K562 (cell line): ENCODE results near the gene AVPI1. TPM values are rescaled to one million over a fixed set of nuclear protein-coding genes. Genes with fewer than 3 reads are reported as not detected.
A peak's percentile ranks its signal among the peaks of the same experiment; 100 is the strongest.

Experiments used
- ATF7 ChIP-seq: fragments of 450-650 bp; IDR thresholded peaks from 2 replicates; pipeline ENCODE4 v1.7.1; 2014; ENCODE audit warnings: mild to moderate bottlenecking, moderate library complexity
- CCNT2 ChIP-seq: IDR thresholded peaks from 2 replicates; pipeline ENCODE4 v1.6.1; 2011; ENCODE audit warnings: borderline replicate concordance, low read depth, mild to moderate bottlenecking, moderate library complexity, mixed read lengths, low read length; ENCODE audit not compliant: insufficient read length; ENCODE audit errors: extremely low read depth
- COPS2 ChIP-seq: fragments of 450-650 bp; conservative IDR thresholded peaks from 2 replicates; pipeline ENCODE4 v1.6.1; 2016; ENCODE audit warnings: mild to moderate bottlenecking, moderate library complexity
- CREM ChIP-seq: IDR thresholded peaks from 2 replicates; pipeline ENCODE4 v1.6.1; 2014; ENCODE audit warnings: antibody characterized with exemption, low read depth
- FOSL1 ChIP-seq: fragments of 200-800 bp; sonication (Bioruptor generic); conservative IDR thresholded peaks from 2 replicates; pipeline ENCODE4 v1.6.1; 2016; ENCODE audit warnings: missing genetic modification characterization, missing compliant biosample characterization
- FOXK2 ChIP-seq, 2 experiments: fragments of 450-650 bp; IDR thresholded peaks in 1 of 2; conservative IDR thresholded peaks in 1 of 2; 2 replicates each; pipeline ENCODE4 v1.6.1; 2016; ENCODE audit warnings: low read depth in 2 of 2, mild to moderate bottlenecking in 1 of 2
- KLF16 ChIP-seq: IDR thresholded peaks from 2 replicates; pipeline ENCODE4 v1.6.1; 2016; ENCODE audit warnings: antibody characterized with exemption
- MAFF ChIP-seq: IDR thresholded peaks from 2 replicates; pipeline ENCODE4 v1.6.1; 2012; ENCODE audit warnings: low read length, improper control_type of control experiment
- MEIS2 ChIP-seq: fragments of 450-650 bp; IDR thresholded peaks from 2 replicates; pipeline ENCODE4 v1.6.1; 2014; ENCODE audit warnings: mild to moderate bottlenecking; ENCODE audit not compliant: partially characterized antibody
- MTA2 ChIP-seq: fragments of 450-650 bp; IDR thresholded peaks from 2 replicates; pipeline ENCODE4 v1.6.1; 2016; ENCODE audit warnings: low read depth
- NCOA4 ChIP-seq: fragments of 450-650 bp; IDR thresholded peaks from 2 replicates; pipeline ENCODE4 v1.6.1; 2018; ENCODE audit warnings: mild to moderate bottlenecking; ENCODE audit not compliant: partially characterized antibody
- NR2C1 ChIP-seq, 2 experiments: fragments of 450-650 bp; IDR thresholded peaks; 2 replicates each; pipeline ENCODE4 v1.6.1; 2017; ENCODE audit warnings: mild to moderate bottlenecking in 2 of 2, antibody characterized with exemption in 1 of 2, inconsistent platforms in 1 of 2, missing compliant biosample characterization in 1 of 2, missing genetic modification characterization in 1 of 2
- NRF1 ChIP-seq, 2 experiments: fragments of 450-650 bp; IDR thresholded peaks in 1 of 2; conservative IDR thresholded peaks in 1 of 2; 2 replicates each; pipeline ENCODE4 v1.6.1; 2014; ENCODE audit warnings: mild to moderate bottlenecking in 2 of 2
- PCBP2 ChIP-seq: fragments of 200-400 bp; formaldehyde crosslinking; IDR thresholded peaks from 2 replicates; pipeline ENCODE4 v1.6.1; 2018; ENCODE audit warnings: low read length, low read depth, mild to moderate bottlenecking, moderate library complexity; ENCODE audit not compliant: poor library complexity, severe bottlenecking
- PPARD ChIP-seq: fragments of 250-450 bp; sonication (Bioruptor Pico); IDR thresholded peaks from 2 replicates; pipeline ENCODE4 v1.8.0; 2022; ENCODE audit warnings: inconsistent platforms, mild to moderate bottlenecking, moderate library complexity
- RBM25 ChIP-seq: fragments of 200-400 bp; formaldehyde crosslinking; IDR thresholded peaks from 2 replicates; pipeline ENCODE4 v1.6.1; 2018; ENCODE audit warnings: low read length, low read depth, moderate library complexity; ENCODE audit not compliant: severe bottlenecking
- SOX6 ChIP-seq: fragments of 450-650 bp; IDR thresholded peaks from 2 replicates; pipeline ENCODE4 v1.6.1; 2014; ENCODE audit warnings: mild to moderate bottlenecking
- SPI1 ChIP-seq: IDR thresholded peaks from 2 replicates; pipeline ENCODE4 v1.6.1; 2011; ENCODE audit warnings: low read depth, low read length, control low read depth, borderline replicate concordance
- STAT5A ChIP-seq: IDR thresholded peaks from 2 replicates; pipeline ENCODE4 v1.6.1; 2012; ENCODE audit warnings: low read length, inconsistent platforms, borderline replicate concordance
- TBL1XR1 ChIP-seq, 2 experiments: IDR thresholded peaks; 2 replicates each; pipeline ENCODE4 v1.6.1; 2012; ENCODE audit warnings: improper control_type of control experiment in 2 of 2, low read length in 2 of 2, mild to moderate bottlenecking in 1 of 2
- ZBTB2 ChIP-seq: fragments of 450-650 bp; IDR thresholded peaks from 2 replicates; pipeline ENCODE4 v1.6.1; 2016; ENCODE audit warnings: antibody characterized with exemption
- ZFP36 ChIP-seq: fragments of 150-350 bp; IDR thresholded peaks from 2 replicates; pipeline ENCODE4 v1.6.1; 2018; ENCODE audit warnings: low read length, low read depth; ENCODE audit not compliant: partially characterized antibody
- ZNF512 ChIP-seq: IDR thresholded peaks from 2 replicates; pipeline ENCODE4 v1.6.1; 2016; ENCODE audit warnings: missing genetic modification characterization, missing compliant biosample characterization
- ZNF639 ChIP-seq, 2 experiments: fragments of 200-800 bp in 1 of 2; sonication (Bioruptor generic) in 1 of 2; sonication (generic) in 1 of 2; formaldehyde crosslinking in 1 of 2; IDR thresholded peaks in 1 of 2; conservative IDR thresholded peaks in 1 of 2; 2 replicates each; pipeline versions ENCODE4 v1.5.0 to v1.6.1; 2016 to 2020; ENCODE audit warnings: missing compliant biosample characterization in 1 of 2, missing genetic modification characterization in 1 of 2, missing genetic modification reagents in 1 of 2
- ZSCAN32 ChIP-seq: fragments of 450-650 bp; formaldehyde crosslinking; IDR thresholded peaks from 2 replicates; pipeline ENCODE4 v1.4.0; 2020; ENCODE audit warnings: mild to moderate bottlenecking, moderate library complexity
- polyA plus RNA-seq, 8 experiments: library from polyadenylated mRNA; depleted of rRNA in 4 of 8; stranded (reverse) in 5 of 8; unstranded in 3 of 8; fragments of >200 nt; fragmentation: Nextera tagmentation in 2 of 8; fragmentation: Illumina TruSeq in 1 of 8; extraction: Ambion mirVana in 2 of 8; extraction: Trizol in 1 of 8; gene quantifications; 2 replicates each; pipeline versions ENCODE4 v1.2.1 to v1.2.3, GENCODE V29; 2011 to 2014; ENCODE audit warnings: inconsistent platforms in 1 of 8, missing spikeins in 1 of 8
- total RNA-seq, 7 experiments: library from RNA; depleted of rRNA in 6 of 7; stranded (reverse); fragments of >200 nt in 6 of 7; fragmentation: Illumina TruSeq in 2 of 7; extraction: Trizol in 2 of 7; gene quantifications; 2 replicates each; pipeline versions ENCODE4 v1.2.1 to v1.2.3, GENCODE V29; 2011 to 2021; ENCODE audit warnings: low replicate concordance in 1 of 7

AVPI1 gene
- total and polyA plus RNA-seq, 9 of the 15 experiments (the other 6 are each of a cell fraction or from before 2014, with no cell fraction given): 0.90 to 10.4 (median 7.4) TPM

- TF ChIP-seq TBL1XR1 (IDR thresholded peaks at IDR 0.05; ENCODE audit: low read length in 2 of 2): peak in 1 of 2 experiments; percentile 83; a peak in 3 of 4 replicates
- TF ChIP-seq RBM25: no peak
- no peak for TF ChIP-seq ZFP36
- TF ChIP-seq PPARD (CRISPR knock-in tag): no peak
- peak; percentile 57 to 69; a peak in 3 of 4 replicates for TF ChIP-seq FOXK2 (conservative IDR thresholded peaks at IDR 0.05 in 1 of 2, IDR thresholded peaks at IDR 0.05 in 1 of 2; ENCODE audit: low read depth in 2 of 2)
- peak; percentile 78 for TF ChIP-seq FOSL1 (tag)
- peak; percentile 7 for TF ChIP-seq NCOA4
- no peak for TF ChIP-seq ZNF512 (tag)
- TF ChIP-seq COPS2: no peak
- TF ChIP-seq MAFF: no peak
- TF ChIP-seq MTA2: peak; percentile 86
- TF ChIP-seq NRF1 (conservative IDR thresholded peaks at IDR 0.05 in 1 of 2, IDR thresholded peaks at IDR 0.05 in 1 of 2): 0 out of 4 replicates have a peak, but pooled peaks of 1 of the 2 experiments have one; percentile 14
- peak; percentile 53; the same call in 1 of the 2 replicates for TF ChIP-seq ZBTB2
- peak; percentile 63 for TF ChIP-seq NR2C1 (IDR thresholded peaks at IDR 0.05)
- peak; percentile 75 for TF ChIP-seq NR2C1 (tag; IDR thresholded peaks at IDR 0.05)
- TF ChIP-seq ZSCAN32 (CRISPR knock-in tag): no peak
- TF ChIP-seq STAT5A: peak; percentile 68
- TF ChIP-seq ZNF639 (CRISPR knock-in tag; conservative IDR thresholded peaks at IDR 0.05 in 1 of 2, IDR thresholded peaks at IDR 0.05 in 1 of 2): peak in 1 of 2 experiments; percentile 53; a peak in 1 of 4 replicates
- TF ChIP-seq KLF16: peak; percentile 88
- TF ChIP-seq SOX6: peak; percentile 99
- TF ChIP-seq CCNT2: peak; percentile 87
- TF ChIP-seq PCBP2: no peak
- TF ChIP-seq ATF7: peak; percentile 62; the same call in 1 of the 2 replicates
- peak; percentile 68; the same call in 1 of the 2 replicates for TF ChIP-seq SPI1
- peak; percentile 38 for TF ChIP-seq MEIS2
- 0 out of 2 replicates have a peak, but pooled peaks have one; percentile 19 for TF ChIP-seq CREM
Observed at GRCh38 chr10:97664282-97664850, 22.7 kb downstream of the AVPI1 start (continued).
